Measurements from ENCODE around the gene POU2F3. TPM values are rescaled to one million over a fixed set of nuclear protein-coding genes. Genes with fewer than 3 reads are reported as not detected.
"Not testable (repeated sequence)": the region's sequence is repeated elsewhere in the genome, so short reads cannot be mapped to it uniquely, and the experiment has no call there.

The POU2F3 gene
- total and polyA plus RNA-seq, 8 donors, result 0.18 to 1.9 (median 1.3) TPM; not detected in 2

GRCh38 chr11:120270386-120270785 lies 30.4 kb downstream of the POU2F3 start:
- intact Hi-C loops (cut with DNase I; ENCODE audit: low total_unique reads), result no loop called here
- H3K27ac ChIP-seq, result no peak overlapping the region
- no peaks in the 10 kb centered on the region for H3K9me3 ChIP-seq
- no peak for TF ChIP-seq EP300 (IDR thresholded peaks at IDR 0.05)
- TF ChIP-seq POLR2AphosphoS5 (IDR thresholded peaks at IDR 0.05), result no peak
- TF ChIP-seq CTCF (IDR thresholded peaks at IDR 0.05), result no peak
- TF ChIP-seq POLR2A (IDR thresholded peaks at IDR 0.05), result no peak
- no peak overlapping the region for H3K4me3 ChIP-seq
- H3K4me1 ChIP-seq, result no peaks in the 10 kb centered on the region
- WGBS, 5 donors, result 54 to 94% (median 80%) methylated on average over 1 of the region's 1 CpG
- H3K27me3 ChIP-seq, result peaks cover 0 to 39% (median 0%) of the 10 kb centered on the region in 3 donors
- H3K36me3 ChIP-seq, result no peaks in the 10 kb centered on the region
- DNase-seq, result no peak

- TF ChIP-seq POLR2AphosphoS5 (IDR thresholded peaks at IDR 0.05), result no peak
- no peak for TF ChIP-seq EP300 (IDR thresholded peaks at IDR 0.05)
- no peak for TF ChIP-seq CTCF (IDR thresholded peaks at IDR 0.05)
- no peak for TF ChIP-seq POLR2A (IDR thresholded peaks at IDR 0.05)
- H3K4me3 ChIP-seq, result no peak overlapping the region
- DNase-seq, result no peak
- H3K9me3 ChIP-seq, result no peaks in the 10 kb centered on the region
- no peaks in the 10 kb centered on the region for H3K36me3 ChIP-seq
- no peak overlapping the region for H3K27ac ChIP-seq
- H3K27me3 ChIP-seq, result peaks cover 0 to 29% (median 0%) of the 10 kb centered on the region in 3 donors
- intact Hi-C loops (cut with DNase I; ENCODE audit: low total_unique reads), result no loop called here
- H3K4me1 ChIP-seq, result no peaks in the 10 kb centered on the region
- WGBS, 5 donors, result 76 to 93% (median 85%) methylated on average over 5 of the region's 5 CpGs
Measured at GRCh38 chr11:120271672-120272071, 31.7 kb downstream of the POU2F3 start.

- intact Hi-C loops (cut with DNase I; ENCODE audit: low total_unique reads), result no loop called here
- DNase-seq, result no peak
Measured at GRCh38 chr11:120272303-120272702, 32.4 kb downstream of the POU2F3 start.

GRCh38 chr11:120273432-120273831 lies 33.5 kb downstream of the POU2F3 start:
- DNase-seq, result no peak
- Histone ChIP-seq H3K27me3 (peaks cover 0 to 13% (median 0%) of the 10 kb centered on the region in 3 donors), H3K4me1 (no peaks in the 10 kb centered on the region), H3K36me3 (no peaks in the 10 kb centered on the region), H3K27ac (no peak overlapping the region), H3K4me3 (no peak overlapping the region), H3K9me3 (no peaks in the 10 kb centered on the region)
- TF ChIP-seq POLR2AphosphoS5 (IDR thresholded peaks at IDR 0.05), result no peak
- no peak for TF ChIP-seq CTCF (IDR thresholded peaks at IDR 0.05)
- TF ChIP-seq EP300 (IDR thresholded peaks at IDR 0.05), result no peak
- TF ChIP-seq POLR2A (IDR thresholded peaks at IDR 0.05), result no peak
- 71 to 96% (median 90%) methylated on average over 2 of the region's 2 CpGs for WGBS, 5 donors
- intact Hi-C loops (cut with DNase I; ENCODE audit: low total_unique reads), result no loop called here

More at GRCh38 chr11:120272303-120272702, 32.4 kb downstream of the POU2F3 start:
- TF ChIP-seq CTCF (IDR thresholded peaks at IDR 0.05), result no peak
- no peak for TF ChIP-seq POLR2A (IDR thresholded peaks at IDR 0.05)
- no peak for TF ChIP-seq POLR2AphosphoS5 (IDR thresholded peaks at IDR 0.05)
- TF ChIP-seq EP300 (IDR thresholded peaks at IDR 0.05), result no peak
- H3K36me3 ChIP-seq, result no peaks in the 10 kb centered on the region
- no peak overlapping the region for H3K4me3 ChIP-seq
- H3K4me1 ChIP-seq, result no peaks in the 10 kb centered on the region
- no peaks in the 10 kb centered on the region for H3K9me3 ChIP-seq
- H3K27ac ChIP-seq, result no peak overlapping the region
- WGBS, 5 donors, result 84 to 93% (median 86%) methylated on average over 2 of the region's 2 CpGs
- peaks cover 0 to 23% (median 0%) of the 10 kb centered on the region in 3 donors for H3K27me3 ChIP-seq

GRCh38 chr11:120273956-120274355 lies 34.0 kb downstream of the POU2F3 start:
- H3K9me3 ChIP-seq; H3K4me3 ChIP-seq; H3K27ac ChIP-seq; intact Hi-C loops (cut with DNase I; ENCODE audit: low total_unique reads); H3K36me3 ChIP-seq; H3K4me1 ChIP-seq; DNase-seq; H3K27me3 ChIP-seq: not testable (repeated sequence)
- 88 to 100% (median 95%) methylated on average over 2 of the region's 2 CpGs for WGBS, 5 donors

Data from stomach (tissue), 9 donors.